Measurements from ENCODE around the gene SPECC1.
"Not testable (repeated sequence)": the region's sequence is repeated elsewhere in the genome, so short reads cannot be mapped to it uniquely, and the experiment has no call there.

SPECC1 gene

GRCh38 chr17:20180661-20181060 lies 171.5 kb downstream of the SPECC1 start:
- no peak for DNase-seq

GRCh38 chr17:20184181-20184580 lies 175.0 kb downstream of the SPECC1 start:
- DNase-seq: no peak

DNA sequence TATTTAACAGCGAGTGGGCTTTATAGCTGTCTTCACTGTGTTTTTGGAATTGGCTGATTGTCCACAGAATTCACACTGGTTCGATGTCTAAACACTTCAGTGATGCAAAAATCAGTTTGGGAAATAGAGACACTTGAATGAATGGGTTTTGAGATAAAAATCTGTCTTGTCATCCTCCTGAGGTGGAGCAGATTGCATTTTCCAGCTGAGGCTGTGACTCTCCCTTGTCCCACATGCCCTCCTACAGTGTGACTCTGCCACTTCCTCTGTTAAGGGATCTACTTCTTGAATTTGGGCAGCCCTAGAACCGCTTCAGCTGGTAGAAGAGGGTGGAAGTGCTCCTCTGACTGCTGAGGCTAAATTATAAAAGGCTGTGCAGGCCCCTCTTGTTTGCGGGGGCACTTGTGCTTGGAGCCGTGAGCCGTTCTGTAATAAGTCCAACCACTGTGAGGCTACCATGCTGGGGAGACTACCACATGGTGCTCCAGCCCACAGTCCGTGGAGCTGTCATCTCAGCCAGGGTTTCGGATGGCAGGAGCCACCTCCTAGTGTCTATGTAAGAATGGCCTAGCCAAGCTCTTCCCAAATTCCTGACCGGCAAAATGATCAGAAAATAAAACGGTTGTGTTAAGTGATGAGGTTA lies 175.9 kb downstream of the SPECC1 start:
- peak; percentile 19 for DNase-seq

GRCh38 chr17:20187049-20187448 lies 177.9 kb downstream of the SPECC1 start:
- DNase-seq: no peak

DNA sequence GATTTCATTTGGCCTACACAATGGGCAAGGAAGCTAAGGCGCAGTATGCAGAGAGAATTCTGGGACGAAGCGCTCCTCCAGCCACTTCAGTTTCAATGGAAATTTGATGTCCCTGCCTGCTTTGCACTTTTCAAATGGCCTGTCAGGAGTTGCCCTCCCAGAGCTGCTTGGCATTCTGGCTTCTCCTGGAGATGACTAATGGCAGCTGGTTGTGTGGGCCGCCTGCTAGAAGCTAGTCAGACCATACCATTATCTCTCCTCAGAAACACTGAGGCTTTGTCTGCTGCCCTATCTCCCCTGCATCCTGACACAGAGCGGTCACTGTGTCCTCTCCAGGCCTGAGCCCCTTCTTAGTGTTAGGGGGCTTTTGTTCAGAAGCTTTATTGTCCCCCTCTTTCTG lies 180.1 kb downstream of the SPECC1 start:
- DNase-seq: no peak

GRCh38 chr17:20189979-20190378 lies 180.8 kb downstream of the SPECC1 start:
- DNase-seq: no peak

GRCh38 chr17:20190605-20191004 lies 181.4 kb downstream of the SPECC1 start:
- DNase-seq: no peak

- DNase-seq: no peak
Observed at GRCh38 chr17:20191056-20191455, 181.9 kb downstream of the SPECC1 start.

GRCh38 chr17:20196286-20196685 lies 187.1 kb downstream of the SPECC1 start:
- DNase-seq: not testable (repeated sequence)

DNA sequence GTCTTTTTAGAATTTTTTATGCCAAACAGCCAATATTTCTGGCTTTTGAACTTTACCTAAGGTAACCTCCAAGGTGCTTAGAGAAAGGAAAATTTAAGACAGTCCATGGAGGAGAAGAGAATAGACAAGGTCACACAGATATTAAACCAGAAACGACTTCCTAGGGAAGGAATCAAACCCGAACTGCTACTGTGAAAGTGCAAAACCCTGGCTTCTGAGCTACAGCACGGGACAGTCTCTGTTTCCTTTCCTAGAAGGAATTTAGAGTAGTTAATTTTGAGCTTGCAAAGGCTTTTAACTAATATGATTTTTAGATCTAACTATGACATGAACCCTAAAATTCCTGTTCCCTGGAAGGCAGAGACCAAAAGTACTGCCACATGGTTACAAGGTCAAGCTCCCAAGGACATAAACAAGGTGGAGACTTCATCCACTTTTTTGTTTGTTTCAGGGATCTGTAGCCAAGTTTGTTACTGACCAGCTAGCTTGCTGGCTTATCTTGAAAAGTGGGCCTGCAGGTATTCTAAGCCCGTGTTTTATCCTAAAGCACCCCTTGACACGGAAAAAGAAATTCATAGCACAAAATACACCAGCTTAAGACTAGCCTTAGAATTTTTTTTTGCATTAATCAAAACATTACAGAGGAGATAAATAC lies 188.2 kb downstream of the SPECC1 start:
- DNase-seq: no peak

DNA sequence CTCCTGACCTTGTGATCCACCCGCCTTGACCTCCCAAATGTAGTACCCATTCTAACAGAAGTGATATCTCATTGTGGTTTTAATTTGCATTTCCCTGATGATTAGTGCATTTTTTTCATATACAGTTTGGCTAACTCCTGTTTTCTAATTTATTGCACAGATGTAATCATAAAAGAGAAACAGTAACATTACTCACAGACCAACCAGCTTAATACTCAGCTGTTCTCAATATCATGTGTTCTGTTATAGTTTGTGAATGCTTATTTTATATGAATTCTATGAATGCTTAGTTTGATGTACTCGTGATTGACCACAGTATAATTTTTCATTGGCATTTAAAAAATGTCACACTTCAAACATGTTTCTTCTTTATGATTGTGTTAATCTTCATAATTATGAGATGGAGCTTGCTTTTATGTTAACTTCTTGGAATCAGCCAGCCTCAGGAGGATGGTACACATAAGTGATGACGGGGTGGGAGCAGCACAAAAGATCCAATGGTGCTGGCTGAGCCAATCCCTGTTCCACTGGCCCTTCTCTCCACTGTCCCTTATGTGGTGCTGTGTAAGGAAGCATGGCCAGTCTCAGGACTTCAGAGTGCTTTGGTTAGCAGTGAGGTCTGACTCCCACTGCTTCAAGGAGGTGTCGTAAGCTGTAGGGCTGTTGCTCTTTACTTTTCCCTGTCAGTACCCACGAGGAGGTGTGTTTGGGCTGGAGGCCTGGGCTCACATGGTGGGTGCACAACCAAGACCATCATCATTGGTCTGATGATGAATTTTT lies 191.0 kb downstream of the SPECC1 start:
- no peak for DNase-seq

GRCh38 chr17:20200865-20201458 lies 191.8 kb downstream of the SPECC1 start:
- no peak for DNase-seq

DNA sequence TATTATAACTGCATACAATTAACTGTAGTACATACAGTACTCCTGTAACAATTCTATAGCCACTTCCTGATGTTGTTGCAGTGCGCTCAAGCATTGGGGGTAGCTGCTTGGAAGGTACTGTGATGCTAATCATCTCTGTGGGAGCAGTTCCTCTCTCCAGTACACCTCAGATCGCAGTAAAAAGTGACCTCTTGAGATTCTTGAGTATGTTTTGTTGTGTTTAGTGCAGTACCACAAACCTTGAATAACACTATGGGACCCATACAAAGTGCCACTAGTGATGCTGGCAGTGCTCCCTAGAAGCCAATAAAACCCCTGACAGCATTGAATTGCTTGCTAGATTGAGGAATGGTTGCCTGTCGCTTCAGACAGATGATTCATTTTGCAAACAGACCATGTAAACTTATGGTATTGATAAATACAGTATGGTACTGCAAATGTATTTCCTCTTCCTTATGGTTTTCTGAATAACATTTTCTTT lies 193.0 kb downstream of the SPECC1 start:
- no peak for DNase-seq

- no peak for DNase-seq
Observed at GRCh38 chr17:20203018-20203417, 193.9 kb downstream of the SPECC1 start.

DNA sequence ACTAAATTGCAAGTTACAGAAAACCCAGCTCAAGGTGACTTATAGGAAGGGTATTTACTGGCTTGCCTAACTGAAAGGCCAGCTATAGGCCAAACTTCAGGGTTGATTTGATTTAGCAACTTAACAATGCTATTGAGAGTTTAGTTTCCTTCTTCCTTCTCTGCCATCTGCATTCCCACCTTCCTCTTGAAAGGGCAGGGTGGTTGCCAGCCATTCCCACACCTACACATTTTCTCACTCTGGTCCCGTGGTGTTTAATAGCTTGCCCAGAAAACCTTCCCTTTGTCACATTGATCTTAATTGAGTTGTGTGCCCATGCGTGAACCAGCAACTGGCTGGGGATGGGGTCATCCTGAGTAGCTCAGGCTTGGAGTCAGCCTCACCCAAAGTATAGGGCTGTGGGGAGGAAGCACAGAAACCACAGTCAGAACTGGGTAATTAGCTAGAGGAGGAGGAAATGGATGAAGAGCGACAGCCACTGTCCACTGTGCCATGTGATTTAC lies 194.7 kb downstream of the SPECC1 start:
- DNase-seq: no peak

- no peak for DNase-seq
Observed at GRCh38 chr17:20205609-20206008, 196.4 kb downstream of the SPECC1 start.

DNA sequence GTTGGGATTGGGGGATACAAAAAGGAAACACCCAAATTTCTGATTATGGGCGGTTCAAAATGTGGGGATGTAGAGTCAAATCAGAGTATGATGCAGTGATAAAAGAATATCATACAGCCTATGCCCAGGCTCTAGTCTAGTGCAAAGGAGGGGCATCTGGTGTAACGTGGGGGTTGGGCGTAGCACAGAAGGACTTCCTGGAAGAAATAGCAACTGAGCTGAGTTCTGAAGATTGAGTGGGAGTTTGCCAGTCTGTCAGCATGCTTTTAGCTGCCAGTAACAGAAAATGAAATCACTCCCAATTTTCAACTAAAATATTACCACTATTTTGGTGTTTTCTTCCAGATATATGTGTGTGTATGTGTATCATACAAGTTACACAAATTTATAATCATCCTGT lies 196.9 kb downstream of the SPECC1 start:
- no peak for DNase-seq

DNA sequence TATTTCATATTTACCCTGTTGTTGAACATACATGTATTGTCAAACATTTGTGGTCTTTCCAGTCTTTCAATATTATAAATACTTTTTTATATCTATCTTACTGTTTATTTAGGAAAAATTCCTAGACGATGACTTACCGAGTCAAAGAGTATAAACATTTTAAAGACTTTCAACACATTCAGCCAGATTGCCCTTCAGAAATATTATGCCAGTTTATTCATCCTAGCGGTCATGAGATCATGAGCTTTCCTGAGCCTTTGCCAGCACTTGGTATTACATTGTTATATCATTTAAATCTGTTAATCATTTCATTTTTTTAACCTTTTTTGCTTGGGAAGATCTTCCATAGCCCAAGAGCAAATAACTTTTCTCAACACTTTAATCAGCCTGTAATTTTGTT lies 197.4 kb downstream of the SPECC1 start:
- no peak for DNase-seq

DNA sequence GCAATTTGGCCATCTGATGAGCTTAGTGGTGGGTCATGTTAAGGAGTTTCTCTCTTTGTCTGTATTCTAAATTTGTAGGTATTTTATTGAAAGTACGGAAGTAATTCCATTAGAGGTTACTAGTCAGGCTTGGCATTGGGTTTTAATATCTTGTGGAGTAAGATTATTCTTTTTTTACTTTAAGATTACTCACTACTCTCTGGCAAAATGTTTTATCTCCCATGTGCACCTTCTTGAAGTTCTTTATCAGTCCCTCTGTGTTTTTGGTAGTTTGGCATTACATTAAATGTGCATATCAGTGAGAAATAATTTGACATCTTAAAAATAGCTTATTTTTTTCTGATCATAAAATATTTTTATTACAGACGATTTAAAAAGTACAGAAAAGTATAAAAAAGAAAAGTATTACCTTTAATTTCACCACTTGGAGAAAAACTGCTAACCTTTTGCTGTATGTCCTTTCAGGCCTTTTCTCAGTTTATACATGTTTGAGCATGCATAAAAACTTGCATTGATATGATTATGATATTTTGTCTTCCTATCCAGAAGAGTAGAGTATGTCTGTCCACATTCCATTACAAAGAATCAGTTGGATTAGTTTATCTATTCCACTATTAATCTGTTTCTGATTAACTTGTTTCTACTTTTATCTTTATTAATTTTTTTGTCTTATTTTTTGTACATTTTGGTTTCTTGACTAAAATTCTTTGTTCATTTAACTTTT lies 198.3 kb downstream of the SPECC1 start:
- no peak for DNase-seq

DNA sequence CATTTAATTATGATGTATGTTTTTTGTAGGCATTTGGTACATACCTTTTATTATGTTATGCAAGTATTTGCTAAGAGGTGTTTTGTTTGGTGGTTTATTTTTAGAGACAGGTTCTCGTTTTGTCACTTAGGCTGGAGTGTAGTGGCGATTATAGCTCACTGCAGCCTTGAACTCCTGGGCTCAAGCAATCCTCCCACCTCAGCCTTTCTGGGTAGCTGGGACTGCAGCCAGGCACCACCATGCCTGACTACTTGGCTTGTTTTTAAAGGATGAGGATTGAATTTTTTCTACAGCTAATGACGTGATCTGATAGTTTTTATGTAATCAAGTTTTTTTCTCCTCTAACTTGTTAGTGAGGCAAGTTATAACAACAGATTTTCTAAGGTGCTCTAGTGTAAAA lies 199.6 kb downstream of the SPECC1 start:
- no peak for DNase-seq

- no peak for DNase-seq
Observed at GRCh38 chr17:20210180-20210579, 201.0 kb downstream of the SPECC1 start.

GRCh38 chr17:20210614-20211013 lies 201.5 kb downstream of the SPECC1 start:
- DNase-seq: no peak

GRCh38 chr17:20211246-20211645 lies 202.1 kb downstream of the SPECC1 start:
- DNase-seq: no peak

All from GDM1 (cell line).